Smooth muscle cell (in vitro differentiated cells): ENCODE data around the gene ENG. TPM values are rescaled to one million over a fixed set of nuclear protein-coding genes. Genes with fewer than 3 reads are reported as not detected.

ENCODE experiments used
- DNase-seq: peaks from one replicate; lab custom pipeline; 2025; ENCODE audit not compliant: unreplicated experiment; lab: John Stamatoyannopoulos, UW
- H2AFZ ChIP-seq: fragments of 200-600 bp; sonication (generic); 2 replicates; pipeline ENCODE4 v1.6.0; 2016; ENCODE audit warnings: antibody characterized with exemption, low read depth, mild to moderate bottlenecking
- H3F3A ChIP-seq: fragments of 200-600 bp; sonication (generic); 2 replicates; pipeline ENCODE4 v1.6.0; 2017; ENCODE audit warnings: antibody characterized with exemption, low read depth
- H3K27ac ChIP-seq: fragments of 200-600 bp; sonication (generic); 2 replicates; pipeline ENCODE4 v1.5.1; 2016; ENCODE audit warnings: low read depth, mild to moderate bottlenecking
- H3K27me3 ChIP-seq: fragments of 200-600 bp; sonication (generic); 2 replicates; pipeline ENCODE4 v1.6.1; 2016; ENCODE audit warnings: low read depth, mild to moderate bottlenecking
- H3K36me3 ChIP-seq: fragments of 200-600 bp; sonication (generic); 2 replicates; pipeline ENCODE4 v1.5.1; 2016; ENCODE audit warnings: low read depth
- H3K4me1 ChIP-seq: fragments of 200-600 bp; sonication (generic); 2 replicates; pipeline ENCODE4 v1.5.1; 2016; ENCODE audit warnings: low read depth
- H3K4me2 ChIP-seq: fragments of 200-600 bp; sonication (generic); 2 replicates; pipeline ENCODE4 v1.6.0; 2016; ENCODE audit warnings: mild to moderate bottlenecking
- H3K4me3 ChIP-seq: fragments of 200-600 bp; sonication (generic); 2 replicates; pipeline ENCODE4 v1.5.1; 2016; ENCODE audit warnings: mild to moderate bottlenecking
- H3K79me2 ChIP-seq: fragments of 200-600 bp; sonication (generic); 2 replicates; pipeline ENCODE4 v1.6.0; 2016; ENCODE audit warnings: low read depth, mild to moderate bottlenecking
- H3K9ac ChIP-seq: fragments of 200-600 bp; sonication (generic); 2 replicates; pipeline ENCODE4 v1.6.0; 2016; ENCODE audit warnings: low read depth
- H3K9me3 ChIP-seq: fragments of 200-600 bp; sonication (generic); replicated peaks from 2 replicates; pipeline ENCODE4 v1.5.1; 2016; ENCODE audit warnings: low read depth
- H4K20me1 ChIP-seq: fragments of 200-600 bp; sonication (generic); 2 replicates; pipeline ENCODE4 v1.6.0; 2016; ENCODE audit warnings: low read depth
- CTCF ChIP-seq: fragments of 200-600 bp; sonication (generic); IDR thresholded peaks from 2 replicates; pipeline ENCODE4 v1.5.1; 2017; ENCODE audit warnings: borderline replicate concordance, mild to moderate bottlenecking, antibody characterized with exemption; ENCODE audit not compliant: insufficient read depth, poor library complexity, severe bottlenecking
- WGBS: methylation state at CpG from one replicate; pipeline ENCODE4 v1.1.7; 2016; ENCODE audit warnings: low lambda C conversion rate; 5-methylcytosine and 5-hydroxymethylcytosine counted together
- polyA plus RNA-seq: library from polyadenylated mRNA; unstranded; fragments of >200 nt; fragmentation: Nextera tagmentation; extraction: Ambion mirVana; gene quantifications from 2 replicates; pipeline ENCODE4 v1.2.1, GENCODE V29; 2016
- total RNA-seq: library from RNA; depleted of rRNA; stranded (reverse); fragments of >200 nt; gene quantifications from 2 replicates; pipeline ENCODE4 v1.2.3, GENCODE V29; 2014

Gene ENG
- total and polyA plus RNA-seq, 2 experiments from 2014 or later = 12.6 to 54.1 TPM

DNA sequence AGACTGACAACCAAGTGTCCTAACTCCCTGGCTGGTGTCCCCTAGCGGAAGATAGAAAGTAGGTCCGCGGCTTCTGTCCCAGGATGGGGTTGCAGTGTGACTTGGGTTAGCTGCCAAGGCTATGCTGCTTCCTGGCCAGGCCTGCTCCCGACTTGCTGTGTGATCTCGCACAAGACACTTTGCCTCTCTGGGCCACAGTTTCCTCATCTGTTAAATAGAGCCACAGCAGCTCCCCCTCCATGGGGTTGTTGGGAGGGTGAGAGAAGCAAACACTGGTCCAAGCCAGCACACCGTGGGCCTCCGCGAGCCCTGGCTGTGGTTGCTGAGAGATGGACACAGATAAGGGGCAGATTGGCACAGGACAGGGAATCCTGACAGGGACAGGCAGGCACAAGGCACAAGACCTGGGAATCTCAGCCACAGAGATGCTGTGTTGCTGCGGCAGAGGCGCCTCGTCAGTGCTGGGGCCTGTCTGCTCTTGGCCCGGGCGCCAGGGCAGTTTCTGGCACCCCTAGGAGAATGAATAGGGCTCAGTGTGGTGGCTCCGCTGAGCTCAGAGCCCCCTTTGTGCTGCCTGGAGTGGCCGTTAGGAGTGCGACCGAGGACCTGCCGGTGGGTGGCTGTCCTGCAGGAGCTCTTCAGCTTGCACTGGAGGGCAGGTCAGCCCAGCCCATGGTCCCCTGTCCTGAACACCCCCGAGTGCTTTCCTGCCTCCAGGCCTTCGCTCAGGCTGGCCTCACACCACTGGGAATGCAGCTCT, 74.2 kb downstream of the ENG start:
- H2AFZ ChIP-seq = no peak overlapping the region
- no peaks in the 10 kb centered on the region for H3K36me3 ChIP-seq
- H3K4me3 ChIP-seq = no peak overlapping the region
- H3K9ac ChIP-seq = no peak overlapping the region
- H3K27ac ChIP-seq = no peak overlapping the region
- no peak for DNase-seq
- H4K20me1 ChIP-seq = no peaks in the 10 kb centered on the region
- no peaks in the 10 kb centered on the region for H3F3A ChIP-seq
- H3K9me3 ChIP-seq = no peaks in the 10 kb centered on the region
- TF ChIP-seq CTCF = no peak
- H3K27me3 ChIP-seq = no peaks in the 10 kb centered on the region
- 89% methylated on average over 20 of the region's 20 CpGs for WGBS
- H3K79me2 ChIP-seq = no peaks in the 10 kb centered on the region
- H3K4me1 ChIP-seq = no peaks in the 10 kb centered on the region
- H3K4me2 ChIP-seq = no peak overlapping the region

DNA sequence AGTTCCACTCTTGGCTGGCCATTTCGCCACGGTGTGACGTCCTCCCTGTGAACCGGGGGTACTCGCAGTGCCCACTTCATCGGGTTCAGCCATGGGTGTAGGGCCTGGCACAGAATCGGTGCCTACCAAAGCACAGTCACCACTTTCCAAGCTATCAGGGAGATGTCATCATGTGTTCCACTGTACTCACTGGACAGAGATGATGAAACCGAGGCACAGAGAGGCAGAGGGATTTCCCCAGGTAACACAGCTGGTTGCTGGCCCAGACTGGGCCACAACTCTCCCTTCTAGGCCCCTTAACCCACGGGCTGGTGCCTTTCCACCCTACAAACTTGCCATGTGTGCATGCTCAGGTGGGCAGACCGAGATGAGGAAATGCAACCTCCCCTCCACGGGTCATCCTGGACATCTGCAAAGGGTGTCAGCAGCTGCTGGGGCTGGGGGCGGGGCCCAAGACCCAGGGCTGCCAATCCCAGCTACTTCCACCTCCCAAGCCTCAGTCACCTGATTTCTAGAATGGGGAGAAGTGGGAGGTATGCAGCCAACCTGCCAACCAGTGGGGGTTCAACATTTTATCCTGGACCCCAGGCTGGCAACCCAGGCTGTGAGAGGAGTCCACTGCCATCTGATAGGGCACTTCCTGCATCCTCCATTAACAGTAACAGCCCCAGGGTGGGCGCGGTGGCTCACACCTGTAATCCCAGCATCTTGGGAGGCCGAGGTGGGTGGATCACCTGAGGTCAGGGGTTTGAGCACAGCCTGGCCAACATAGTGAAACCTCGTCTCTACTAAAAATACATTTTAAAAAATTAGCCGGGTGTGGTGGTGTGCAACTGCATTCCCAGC, 75.1 kb downstream of the ENG start:
- no peak overlapping the region for H3K4me2 ChIP-seq
- H3F3A ChIP-seq = no peaks in the 10 kb centered on the region
- no peak overlapping the region for H2AFZ ChIP-seq
- DNase-seq = no peak
- no peaks in the 10 kb centered on the region for H3K36me3 ChIP-seq
- no peaks in the 10 kb centered on the region for H4K20me1 ChIP-seq
- H3K27me3 ChIP-seq = no peaks in the 10 kb centered on the region
- TF ChIP-seq CTCF = no peak
- no peaks in the 10 kb centered on the region for H3K4me1 ChIP-seq
- no peaks in the 10 kb centered on the region for H3K79me2 ChIP-seq
- H3K9ac ChIP-seq = no peak overlapping the region
- no peak overlapping the region for H3K27ac ChIP-seq
- 88% methylated on average over 17 of the region's 17 CpGs for WGBS
- no peaks in the 10 kb centered on the region for H3K9me3 ChIP-seq
- H3K4me3 ChIP-seq = no peak overlapping the region

GRCh38 chr9:127778280-127779135, 76.0 kb downstream of the ENG start, which contains the start of gene SH2D3C:
TSS of gene SH2D3C (minus strand) at chr9:127778666. CDS start at chr9:127778627, 39 bp downstream.
- H3K79me2 ChIP-seq = no peaks in the 10 kb centered on the region
- 80% methylated on average over 13 of the region's 13 CpGs for WGBS
- TF ChIP-seq CTCF = no peak
- no peak within 1 kb of the TSS for H3K4me2 ChIP-seq
- no peak within 1 kb of the TSS for H3K4me3 ChIP-seq
- H4K20me1 ChIP-seq = no peaks in the 10 kb centered on the region
- no peaks in the 10 kb centered on the region for H3F3A ChIP-seq
- H3K27ac ChIP-seq = no peak within 1 kb of the TSS
- H3K4me1 ChIP-seq = no peaks in the 10 kb centered on the region
- no peaks in the 10 kb centered on the region for H3K36me3 ChIP-seq
- no peak for DNase-seq
- H2AFZ ChIP-seq = no peak within 1 kb of the TSS
- no peak within 1 kb of the TSS for H3K9ac ChIP-seq
- H3K27me3 ChIP-seq = no peaks in the 10 kb centered on the region
- no peaks in the 10 kb centered on the region for H3K9me3 ChIP-seq
